ENCODE data around the gene TUB.

TUB gene

GRCh38 chr11:8067929-8068575 lies 13.0 kb upstream of the TUB start:
- peak; percentile 34 for DNase-seq (ENCODE audit: low spot score)

GRCh38 chr11:8068605-8069221 lies 12.3 kb upstream of the TUB start:
- no peak for DNase-seq (ENCODE audit: low spot score)

DNA sequence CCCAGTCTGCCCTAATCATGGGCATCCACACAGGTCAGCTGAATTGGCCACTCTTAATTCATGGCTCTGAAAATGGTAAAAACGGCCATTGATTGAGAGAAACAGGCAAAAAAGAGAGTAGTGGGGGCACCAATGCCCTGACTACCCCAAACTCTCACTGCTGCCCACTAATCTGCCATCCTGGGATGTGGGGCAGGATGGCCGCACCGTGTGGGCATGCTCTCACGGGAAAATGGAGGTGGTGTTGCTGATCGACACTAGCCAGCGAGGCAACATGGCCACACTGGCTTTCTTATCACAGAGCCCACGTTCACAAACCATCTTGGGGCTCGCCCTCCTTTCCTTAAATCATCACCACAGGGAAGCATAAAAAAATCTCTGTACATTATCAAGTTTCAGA lies 11.2 kb upstream of the TUB start:
- no peak for DNase-seq (ENCODE audit: low spot score)

DNA sequence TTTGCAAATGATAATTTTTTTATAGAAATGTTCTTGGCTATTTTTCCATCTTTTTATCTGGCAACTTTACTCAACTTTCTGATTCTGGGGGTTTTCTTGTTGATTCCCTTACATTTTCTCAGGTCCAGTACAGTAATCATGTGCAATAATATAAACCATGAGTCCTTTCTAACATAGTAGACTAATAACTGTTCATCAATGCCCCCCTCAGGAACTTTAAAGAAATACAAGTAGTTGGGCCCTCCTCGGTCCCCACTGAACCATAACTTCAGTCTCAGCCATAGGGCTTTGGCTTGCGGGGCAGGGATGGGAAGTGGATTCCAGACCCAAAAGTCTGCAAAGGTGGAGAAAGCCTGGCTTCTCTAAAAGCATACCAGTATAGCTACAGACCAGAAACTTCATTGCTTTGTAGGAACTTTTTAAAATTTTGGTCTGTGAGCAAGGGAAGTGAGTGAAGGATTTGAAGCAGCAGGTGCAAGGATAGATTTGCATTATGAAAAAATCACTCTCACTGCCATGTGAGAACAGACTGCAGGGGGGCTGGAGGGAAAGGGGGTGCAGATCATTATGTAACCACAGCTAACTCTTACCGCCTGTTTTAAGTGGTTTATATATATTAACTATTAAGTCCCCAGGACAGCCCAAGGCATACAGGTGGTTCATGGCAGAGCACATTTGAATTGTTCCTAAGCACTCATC lies 10.4 kb upstream of the TUB start:
- peak; percentile 40 for DNase-seq (ENCODE audit: low spot score)

DNA sequence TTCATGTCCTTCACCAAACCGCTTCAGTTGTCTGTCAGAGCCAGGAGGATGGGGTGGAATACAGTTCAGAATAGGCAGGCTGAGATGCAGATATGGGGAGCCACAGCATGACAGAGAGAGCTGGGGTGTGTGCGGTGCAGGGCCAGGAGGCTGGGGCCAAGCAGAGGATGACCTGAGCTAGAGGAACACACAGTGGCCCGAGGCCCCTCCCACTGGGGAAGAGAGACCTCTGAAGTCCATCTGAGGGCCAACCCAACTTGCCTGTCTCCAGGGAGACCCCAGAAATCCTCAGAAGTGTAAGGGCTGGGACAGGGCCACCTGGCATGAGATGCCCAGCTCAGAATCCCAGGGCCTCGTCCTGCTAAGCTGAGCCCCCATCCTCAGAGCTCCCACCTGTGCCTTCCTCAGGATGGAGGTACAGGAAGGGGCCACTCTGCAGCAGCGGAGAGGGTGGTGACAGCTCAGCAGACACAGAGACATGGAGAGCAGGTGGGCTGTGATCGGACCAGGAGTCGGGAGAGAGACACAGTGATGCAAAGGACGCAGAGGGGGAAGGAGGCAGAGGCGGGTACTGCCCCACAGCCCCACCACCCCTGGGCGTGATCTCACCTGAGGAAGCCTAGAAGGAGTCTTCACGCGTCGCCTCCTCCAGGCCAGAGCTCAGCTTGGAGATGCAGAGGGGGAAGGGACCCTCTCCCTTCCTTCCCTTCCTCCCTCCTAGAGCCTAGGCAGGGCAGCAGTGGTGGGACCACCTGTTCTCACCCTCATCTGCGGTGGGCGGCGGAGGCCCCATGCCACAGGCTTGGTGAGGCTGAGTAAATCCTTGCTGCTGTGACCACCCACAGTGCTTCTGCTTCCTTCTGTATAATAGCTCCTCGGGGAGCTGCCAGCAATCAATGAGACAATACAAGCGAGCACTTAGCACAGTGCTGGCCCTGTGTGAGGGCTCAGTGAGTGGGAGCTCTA lies 9.1 kb upstream of the TUB start:
- DNase-seq (ENCODE audit: low spot score): no peak

- no peak for DNase-seq (ENCODE audit: low spot score)
Observed at GRCh38 chr11:8075119-8075726, 5.8 kb upstream of the TUB start.

DNA sequence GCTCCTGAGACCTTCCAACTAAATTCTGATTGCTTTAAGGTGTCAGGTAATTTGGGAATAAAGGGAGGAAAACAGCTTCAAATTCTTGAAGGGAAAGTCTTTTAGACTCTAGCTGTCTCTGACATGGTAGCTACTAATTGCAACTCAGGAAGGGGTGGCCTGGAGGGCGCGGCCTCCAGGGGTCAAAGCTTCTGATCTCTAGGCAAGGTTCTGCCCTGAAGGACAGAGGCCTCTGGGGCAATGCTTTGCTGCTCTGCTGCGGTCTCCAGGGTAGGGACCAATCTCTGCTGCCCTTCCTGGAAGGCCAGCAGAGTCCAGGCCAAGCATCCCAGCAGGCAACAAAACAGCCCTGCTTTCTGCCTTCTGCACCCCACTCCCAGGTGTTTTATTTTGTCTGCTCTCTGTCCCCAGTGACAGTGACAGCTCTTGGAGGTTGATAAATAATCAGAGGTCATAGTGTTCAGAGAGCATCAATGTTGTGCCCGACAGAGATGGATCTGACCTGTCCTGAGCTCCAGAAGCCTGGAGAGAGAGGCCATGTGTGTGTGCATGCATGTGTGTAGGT lies 1.8 kb upstream of the TUB start:
- DNase-seq (ENCODE audit: low spot score): no peak

GRCh38 chr11:8080069-8080670 lies 841 bp upstream of the TUB start:
- no peak for DNase-seq (ENCODE audit: low spot score)

- peak; percentile 25 for DNase-seq (ENCODE audit: low spot score)
Observed at GRCh38 chr11:8081591-8082250, 710 bp downstream of the TUB start.

DNA sequence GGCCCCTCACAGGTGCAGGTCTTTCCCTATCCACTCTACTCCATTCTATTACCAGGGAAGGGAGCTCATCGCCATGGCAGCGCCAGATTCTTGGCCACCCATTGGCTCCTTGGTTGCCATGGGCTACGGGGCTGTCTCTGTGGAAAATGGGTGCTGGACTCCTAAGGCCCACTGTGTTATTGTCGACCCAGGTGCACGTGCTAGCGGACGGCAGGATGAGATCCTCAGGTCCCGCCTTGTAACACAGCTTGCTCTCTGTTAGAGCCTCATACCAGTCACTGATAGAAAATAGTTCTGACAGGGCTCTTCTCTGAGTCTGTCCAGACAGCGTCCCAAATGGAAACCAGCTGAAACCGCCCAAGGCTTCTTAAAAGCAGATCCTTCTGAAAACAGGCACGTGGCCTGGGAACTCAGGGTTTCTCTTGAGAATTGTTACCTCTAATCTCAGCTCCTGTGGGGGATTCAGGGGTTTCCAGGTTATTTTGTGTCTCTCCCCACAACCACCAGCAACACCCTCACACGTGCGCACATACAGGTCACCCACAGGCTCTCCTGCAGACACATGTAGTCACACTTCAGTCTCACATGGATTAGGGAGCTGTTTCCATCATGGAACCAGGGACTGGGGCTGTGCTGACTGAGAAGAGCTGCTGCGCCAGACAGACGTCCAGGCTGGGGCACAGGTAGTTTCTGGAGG lies 1.5 kb downstream of the TUB start:
- peak; percentile 80 for DNase-seq (ENCODE audit: low spot score)

- DNase-seq (ENCODE audit: low spot score): no peak
Observed at GRCh38 chr11:8083088-8083395, 2.0 kb downstream of the TUB start.

- DNase-seq (ENCODE audit: low spot score): no peak
Observed at GRCh38 chr11:8083871-8084281, 2.9 kb downstream of the TUB start.

DNA sequence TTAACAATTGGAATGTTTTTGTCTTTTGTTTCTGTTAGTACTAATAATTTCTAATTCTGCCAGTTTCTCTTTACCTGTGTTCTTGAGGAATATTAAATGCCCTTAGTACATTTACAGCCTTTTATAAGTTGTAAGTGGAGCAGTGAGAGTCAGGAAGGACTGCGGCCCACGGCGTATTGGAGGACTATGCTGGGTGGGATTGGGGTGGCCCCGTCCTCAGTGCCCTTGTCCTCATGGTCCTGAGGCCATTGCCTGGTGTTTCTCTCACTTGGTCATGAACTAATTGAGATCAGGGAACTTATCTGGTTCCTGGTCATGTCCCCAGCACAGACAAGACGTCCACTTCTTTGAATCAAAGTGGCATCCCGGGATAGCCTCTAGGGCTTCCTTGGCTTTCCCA lies 3.3 kb downstream of the TUB start:
- no peak for DNase-seq (ENCODE audit: low spot score)

GRCh38 chr11:8085011-8085645 lies 4.1 kb downstream of the TUB start:
- DNase-seq (ENCODE audit: low spot score): no peak

DNA sequence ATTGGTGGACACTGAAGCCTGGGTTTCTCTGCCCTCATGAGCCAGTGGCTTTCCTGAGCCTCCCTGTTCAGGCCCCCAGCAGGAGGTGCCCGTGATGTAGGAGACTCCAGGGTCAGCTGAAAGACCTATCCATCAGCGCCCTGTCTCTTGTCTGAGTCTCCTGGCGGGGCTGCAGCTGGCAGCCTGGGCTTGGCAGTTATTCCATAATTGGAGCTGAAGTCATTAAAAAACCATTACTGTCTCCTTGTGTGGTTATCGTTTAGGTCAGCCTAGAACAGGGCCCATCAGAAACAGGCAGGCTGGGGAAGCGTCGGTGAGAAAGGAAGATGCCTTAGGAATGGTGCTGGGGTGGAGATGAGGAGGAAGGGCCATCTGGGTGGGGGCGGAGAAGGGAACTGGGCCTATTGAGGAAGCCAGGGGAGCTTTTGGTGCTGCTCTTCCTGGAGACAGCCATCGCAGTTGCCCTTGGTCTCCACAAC lies 5.0 kb downstream of the TUB start:
- peak; percentile 95 for DNase-seq (ENCODE audit: low spot score)

DNA sequence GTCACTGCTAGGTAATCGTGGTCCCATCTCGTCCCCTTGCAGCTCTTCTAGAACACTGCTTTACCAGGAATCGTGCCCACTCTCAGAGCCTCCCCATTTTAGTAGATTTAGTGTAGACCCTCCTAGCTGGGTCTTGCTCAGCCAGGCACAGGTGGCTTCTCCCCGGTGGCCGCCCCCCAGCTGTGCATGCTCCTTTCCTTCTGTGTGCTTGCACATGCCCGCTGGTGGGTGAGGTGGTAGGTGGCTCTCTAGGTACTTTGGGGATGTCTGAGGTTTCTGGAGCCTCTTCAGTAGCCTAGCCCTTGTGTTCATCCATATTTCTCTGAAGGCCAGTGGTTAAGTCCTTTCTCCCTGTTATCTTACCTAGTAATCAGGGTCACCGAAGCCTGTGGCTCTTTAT lies 5.6 kb downstream of the TUB start:
- no peak for DNase-seq (ENCODE audit: low spot score)

GRCh38 chr11:8087185-8087584 lies 6.2 kb downstream of the TUB start:
- DNase-seq (ENCODE audit: low spot score): no peak

GRCh38 chr11:8087756-8088155 lies 6.7 kb downstream of the TUB start:
- no peak for DNase-seq (ENCODE audit: low spot score)
